Erythroblast (primary cell): ENCODE data around the gene ITPKA.
"Not testable (repeated sequence)": the region's sequence is repeated elsewhere in the genome, so short reads cannot be mapped to it uniquely, and the experiment has no call there.

Experiments used
- DNase-seq, 2 experiments: peaks; one replicate each; lab custom pipeline; 2025; lab: John Stamatoyannopoulos, UW
- GATA1 ChIP-seq: IDR thresholded peaks from 2 replicates; pipeline ENCODE4 v1.6.1; 2011; ENCODE audit warnings: low read depth, mild to moderate bottlenecking, control low read depth, low read length, moderate library complexity
- POLR2A ChIP-seq: IDR thresholded peaks from 2 replicates; pipeline ENCODE4 v1.6.1; 2011; ENCODE audit warnings: mild to moderate bottlenecking, low read length

Gene ITPKA

GRCh38 chr15:41493205-41493901 lies at the start of gene ITPKA:
TSS of gene ITPKA (plus strand) at chr15:41493874. CDS start at chr15:41493928, 54 bp downstream.
- peak; percentile 45 to 66 for DNase-seq
- TF ChIP-seq GATA1 (no peak), POLR2A (no peak)

DNA sequence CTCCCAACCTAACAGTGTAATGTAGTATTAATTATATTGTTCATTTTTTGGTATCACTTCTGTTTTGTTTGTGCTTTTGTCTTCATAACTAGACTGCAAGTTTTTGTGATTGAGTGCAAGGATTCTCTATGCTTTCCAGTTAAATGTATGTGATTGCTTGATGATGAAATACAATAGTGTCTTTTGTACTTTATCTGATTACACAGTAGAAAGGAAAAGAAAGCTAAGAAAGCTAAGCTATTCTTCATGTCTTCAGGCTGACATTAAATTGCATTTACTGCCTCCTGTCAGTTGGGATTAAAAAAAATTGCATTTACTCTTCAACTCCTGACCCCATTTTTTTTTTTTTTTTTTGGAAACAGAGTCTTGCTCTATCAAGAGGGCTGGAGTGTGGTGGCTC lies 48.3 kb upstream of the ITPKA start:
- TF ChIP-seq POLR2A (no peak), GATA1 (no peak)
- DNase-seq = no peak

- DNase-seq = no peak
Measured at GRCh38 chr15:41462084-41462795, 31.4 kb upstream of the ITPKA start.

DNA sequence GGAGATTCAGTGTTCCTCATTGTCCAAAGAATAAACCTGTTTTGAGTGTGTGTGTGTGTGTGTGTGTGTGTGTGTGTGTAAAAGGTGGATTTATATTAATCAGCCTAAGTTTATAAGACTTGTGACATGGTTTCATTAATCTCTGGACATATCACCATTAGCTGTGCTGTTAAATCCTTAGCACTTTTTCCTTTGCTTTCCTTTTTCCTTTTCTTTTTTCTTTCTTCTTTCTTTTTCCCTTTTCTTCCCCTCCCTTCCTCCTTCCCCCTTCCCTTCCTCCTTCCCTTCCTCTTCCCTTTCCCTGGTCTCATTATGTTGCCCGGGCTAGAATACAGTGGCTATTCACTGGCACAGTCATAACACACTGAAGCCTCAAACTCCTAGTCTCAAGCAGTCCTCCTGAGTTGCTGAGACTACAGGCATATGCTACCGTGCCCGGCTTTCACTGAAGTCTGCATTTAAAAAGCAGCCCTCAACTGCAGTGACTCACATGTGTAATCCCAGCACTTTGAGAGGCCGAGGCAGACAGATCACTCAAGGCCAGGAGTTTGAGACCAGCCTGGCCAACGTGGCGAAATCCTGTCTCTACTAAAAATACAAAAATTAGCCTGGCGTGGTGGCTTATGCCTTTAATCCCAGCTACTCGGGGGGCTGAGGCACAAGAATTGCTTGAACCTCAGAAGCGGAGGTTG lies 28.6 kb upstream of the ITPKA start:
- DNase-seq = no peak
- TF ChIP-seq GATA1 = no peak
- TF ChIP-seq POLR2A = no peak

More at GRCh38 chr15:41462084-41462795, 31.4 kb upstream of the ITPKA start:
- TF ChIP-seq POLR2A (no peak), GATA1 (no peak)

GRCh38 chr15:41465822-41466421 lies 27.8 kb upstream of the ITPKA start:
- DNase-seq = peak; percentile 62 to 78

GRCh38 chr15:41466711-41467110 lies 27.0 kb upstream of the ITPKA start:
- no peak for TF ChIP-seq POLR2A
- TF ChIP-seq GATA1 = no peak
- DNase-seq = no peak

More at GRCh38 chr15:41465822-41466421, 27.8 kb upstream of the ITPKA start:
- TF ChIP-seq GATA1 = no peak

GRCh38 chr15:41469644-41470043 lies 24.0 kb upstream of the ITPKA start:
- not testable (repeated sequence) for DNase-seq

- no peak for DNase-seq
- TF ChIP-seq GATA1 = no peak
- TF ChIP-seq POLR2A = no peak
Measured at GRCh38 chr15:41473418-41473817, 20.3 kb upstream of the ITPKA start.

- TF ChIP-seq POLR2A = no peak
- DNase-seq = no peak
Measured at GRCh38 chr15:41474436-41474835, 19.2 kb upstream of the ITPKA start.

GRCh38 chr15:41474941-41475340 lies 18.7 kb upstream of the ITPKA start:
- no peak for TF ChIP-seq GATA1
- DNase-seq = no peak

DNA sequence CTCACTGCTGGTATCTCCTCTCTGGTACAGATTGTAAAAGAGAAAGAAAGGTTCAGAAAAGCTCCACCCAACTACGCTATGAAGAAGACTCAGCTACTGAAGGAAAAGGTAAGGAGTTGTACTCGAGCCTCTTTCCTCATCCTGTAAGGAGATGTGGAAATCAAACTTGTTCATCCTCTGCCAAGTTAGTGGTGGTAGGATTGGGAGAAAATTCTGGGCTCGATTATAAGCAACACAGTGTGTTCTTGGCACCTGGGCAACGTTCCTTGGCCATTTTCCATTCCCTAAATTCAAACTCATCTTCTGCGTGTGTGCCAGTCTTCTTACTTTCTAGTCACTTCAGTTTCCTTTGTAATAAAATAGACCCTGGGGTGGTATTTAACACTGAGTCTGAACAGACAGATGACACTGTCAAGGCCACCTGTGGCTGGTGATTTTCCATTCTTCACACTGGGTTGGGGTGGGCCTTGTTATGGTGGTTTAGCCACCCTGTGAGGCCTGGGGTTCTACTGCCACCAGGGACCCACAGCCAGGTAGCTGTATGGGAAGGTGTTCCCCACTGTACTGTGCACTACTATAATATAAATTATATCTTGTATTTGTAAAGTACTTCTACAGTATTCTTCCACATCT lies 17.1 kb upstream of the ITPKA start:
- TF ChIP-seq POLR2A = no peak
- no peak for DNase-seq

DNA sequence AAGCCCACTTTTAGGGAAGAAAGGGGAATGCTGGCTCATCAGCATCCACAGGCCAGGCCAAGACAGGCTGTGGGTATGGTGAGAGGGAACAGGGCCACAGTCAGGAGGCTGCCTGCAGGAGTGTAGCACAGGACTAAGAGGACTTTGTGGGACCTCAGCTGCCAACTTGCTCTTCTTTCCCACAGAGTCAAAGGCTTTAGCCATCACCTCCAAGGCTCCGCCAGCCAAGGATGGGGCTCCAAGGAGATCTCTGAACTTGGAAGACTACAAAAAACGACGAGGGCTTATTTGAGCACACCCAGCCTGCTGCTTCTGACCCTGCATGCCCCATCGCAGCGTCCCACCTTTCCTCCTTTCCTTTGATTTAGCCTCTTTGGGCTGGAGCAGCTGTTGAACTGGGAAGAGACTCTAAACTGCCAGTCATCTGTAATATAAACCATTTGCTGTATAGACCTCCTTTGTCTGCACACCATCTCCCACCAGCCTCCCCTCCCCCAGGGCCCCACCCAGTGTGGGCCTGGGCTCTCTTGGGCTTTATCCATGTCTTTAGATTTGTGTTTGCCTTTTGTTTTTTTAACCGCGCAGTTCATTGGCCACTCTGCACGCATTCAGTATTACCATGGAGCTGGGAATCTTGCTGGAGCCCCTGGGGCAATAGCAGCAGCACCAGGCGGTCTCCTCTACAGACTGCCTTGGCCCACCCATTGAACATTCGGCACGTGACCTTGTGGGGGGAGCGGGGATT lies 13.1 kb upstream of the ITPKA start:
- TF ChIP-seq GATA1 (no peak), POLR2A (no peak)
- DNase-seq = no peak

DNA sequence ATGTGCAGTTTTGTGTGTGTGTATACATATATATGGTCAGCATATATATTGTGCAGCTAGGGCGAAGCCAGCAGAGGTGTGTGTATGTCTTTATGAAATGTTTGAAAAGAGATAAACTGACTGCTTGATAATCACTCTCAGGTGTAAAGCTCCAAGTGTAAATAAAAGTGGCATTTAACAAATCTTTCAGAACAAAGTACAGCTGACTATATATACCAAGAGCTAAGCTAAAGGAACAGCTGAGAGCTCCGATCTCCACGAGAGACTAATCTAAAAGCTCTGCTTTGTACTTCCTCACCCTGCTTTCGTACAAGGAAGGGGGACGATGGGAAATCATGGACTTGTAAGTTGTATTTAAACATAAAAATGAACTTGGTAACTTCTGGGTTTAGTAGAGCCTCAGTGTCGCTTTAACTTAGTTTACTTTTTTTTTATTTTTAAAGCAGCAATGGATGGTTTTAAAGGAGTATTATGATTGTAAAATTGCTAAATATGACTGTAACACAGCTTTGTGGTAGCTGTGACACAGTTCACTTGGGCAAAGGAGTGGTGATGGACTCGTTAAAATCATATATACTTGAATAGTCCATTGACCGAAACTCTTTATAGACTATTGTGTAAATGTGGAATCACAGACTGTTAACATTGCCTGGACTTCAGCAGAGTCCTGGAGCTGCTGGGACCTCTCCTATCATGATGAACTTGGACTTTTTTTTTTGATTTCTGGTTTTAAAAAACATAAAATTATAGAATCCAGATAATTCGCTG lies 11.4 kb upstream of the ITPKA start:
- DNase-seq = no peak
- TF ChIP-seq GATA1 = no peak
- no peak for TF ChIP-seq POLR2A
